HFFc6 (cell line): ENCODE measurements around the gene OGFOD3. TPM values are rescaled to one million over a fixed set of nuclear protein-coding genes. Genes with fewer than 3 reads are reported as not detected.

Source experiments
- DNase-seq: peaks from one replicate; pipeline ENCODE4 v3.0.0-alpha.2; 2018
- H3K27ac Mint-ChIP-seq: 2 replicates; pipeline ENCODE4 v1.8.0; 2020; ENCODE audit warnings: mild to moderate bottlenecking, mixed read lengths
- H3K27me3 Mint-ChIP-seq: 2 replicates; pipeline ENCODE4 v1.8.0; 2021; ENCODE audit warnings: mild to moderate bottlenecking, moderate library complexity, mixed read lengths; ENCODE audit not compliant: insufficient read depth
- H3K36me3 Mint-ChIP-seq: 2 replicates; pipeline ENCODE4 v1.8.0; 2021; ENCODE audit warnings: low read depth, mixed read lengths
- H3K4me1 Mint-ChIP-seq: 2 replicates; pipeline ENCODE4 v1.8.0; 2020; ENCODE audit warnings: low read depth, mixed read lengths
- H3K4me3 Mint-ChIP-seq: 2 replicates; pipeline ENCODE4 v1.8.0; 2020; ENCODE audit warnings: mild to moderate bottlenecking, moderate library complexity, mixed read lengths
- H3K9me3 Mint-ChIP-seq: 2 replicates; pipeline ENCODE4 v1.8.0; 2020; ENCODE audit warnings: mild to moderate bottlenecking, mixed read lengths
- total RNA-seq, 6 experiments: library from RNA; stranded (reverse); fragmentation: NEBNext Ultra II Directional; extraction: Animal tissue kit (Norgen Biotek cat#: 25700); gene quantifications; 2 replicates in 1 of 6; 3 replicates in 5 of 6; pipeline ENCODE4 v1.2.3, GENCODE V29; 2021
- TF ChIP-seq, protein P1 (sequence below): fragments of 200-600 bp; sonication (generic); IDR thresholded peaks from 2 replicates; pipeline ENCODE4 v1.5.0; 2021; ENCODE audit warnings: antibody characterized with exemption, mild to moderate bottlenecking

Gene OGFOD3
- total RNA-seq, 6 experiments from 2014 or later: 26.5 to 31.2 (median 27.9) TPM

- H3K4me1 Mint-ChIP-seq: peaks cover 18% of the 10 kb centered on the region
- peaks cover 20% of the 10 kb centered on the region for H3K27me3 Mint-ChIP-seq
- DNase-seq: no peak
- no peak overlapping the region for H3K4me3 Mint-ChIP-seq
- TF ChIP-seq, protein P1, sequence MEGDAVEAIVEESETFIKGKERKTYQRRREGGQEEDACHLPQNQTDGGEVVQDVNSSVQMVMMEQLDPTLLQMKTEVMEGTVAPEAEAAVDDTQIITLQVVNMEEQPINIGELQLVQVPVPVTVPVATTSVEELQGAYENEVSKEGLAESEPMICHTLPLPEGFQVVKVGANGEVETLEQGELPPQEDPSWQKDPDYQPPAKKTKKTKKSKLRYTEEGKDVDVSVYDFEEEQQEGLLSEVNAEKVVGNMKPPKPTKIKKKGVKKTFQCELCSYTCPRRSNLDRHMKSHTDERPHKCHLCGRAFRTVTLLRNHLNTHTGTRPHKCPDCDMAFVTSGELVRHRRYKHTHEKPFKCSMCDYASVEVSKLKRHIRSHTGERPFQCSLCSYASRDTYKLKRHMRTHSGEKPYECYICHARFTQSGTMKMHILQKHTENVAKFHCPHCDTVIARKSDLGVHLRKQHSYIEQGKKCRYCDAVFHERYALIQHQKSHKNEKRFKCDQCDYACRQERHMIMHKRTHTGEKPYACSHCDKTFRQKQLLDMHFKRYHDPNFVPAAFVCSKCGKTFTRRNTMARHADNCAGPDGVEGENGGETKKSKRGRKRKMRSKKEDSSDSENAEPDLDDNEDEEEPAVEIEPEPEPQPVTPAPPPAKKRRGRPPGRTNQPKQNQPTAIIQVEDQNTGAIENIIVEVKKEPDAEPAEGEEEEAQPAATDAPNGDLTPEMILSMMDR: no peak
- H3K27ac Mint-ChIP-seq: no peak overlapping the region
- H3K36me3 Mint-ChIP-seq: no peaks in the 10 kb centered on the region
- H3K9me3 Mint-ChIP-seq: no peaks in the 10 kb centered on the region
Observed at GRCh38 chr17:82353484-82353883, 64.9 kb downstream of the OGFOD3 start.

- H3K27ac Mint-ChIP-seq: no peak overlapping the region
- H3K27me3 Mint-ChIP-seq: peaks cover 20% of the 10 kb centered on the region
- peaks cover 15% of the 10 kb centered on the region for H3K4me1 Mint-ChIP-seq
- no peaks in the 10 kb centered on the region for H3K36me3 Mint-ChIP-seq
- no peak overlapping the region for H3K4me3 Mint-ChIP-seq
- peak; percentile 76 for DNase-seq
- no peaks in the 10 kb centered on the region for H3K9me3 Mint-ChIP-seq
- TF ChIP-seq, protein P1: peak; percentile 100
Observed at GRCh38 chr17:82351713-82352488, 66.5 kb downstream of the OGFOD3 start.

GRCh38 chr17:82351254-82351712 lies 67.1 kb downstream of the OGFOD3 start:
- DNase-seq: no peak
- TF ChIP-seq, protein P1: no peak
- Mint-ChIP-seq H3K4me3 (no peak overlapping the region), H3K36me3 (no peaks in the 10 kb centered on the region), H3K9me3 (no peaks in the 10 kb centered on the region), H3K27ac (no peak overlapping the region), H3K27me3 (peaks cover 19% of the 10 kb centered on the region), H3K4me1 (peaks cover 15% of the 10 kb centered on the region)

DNA sequence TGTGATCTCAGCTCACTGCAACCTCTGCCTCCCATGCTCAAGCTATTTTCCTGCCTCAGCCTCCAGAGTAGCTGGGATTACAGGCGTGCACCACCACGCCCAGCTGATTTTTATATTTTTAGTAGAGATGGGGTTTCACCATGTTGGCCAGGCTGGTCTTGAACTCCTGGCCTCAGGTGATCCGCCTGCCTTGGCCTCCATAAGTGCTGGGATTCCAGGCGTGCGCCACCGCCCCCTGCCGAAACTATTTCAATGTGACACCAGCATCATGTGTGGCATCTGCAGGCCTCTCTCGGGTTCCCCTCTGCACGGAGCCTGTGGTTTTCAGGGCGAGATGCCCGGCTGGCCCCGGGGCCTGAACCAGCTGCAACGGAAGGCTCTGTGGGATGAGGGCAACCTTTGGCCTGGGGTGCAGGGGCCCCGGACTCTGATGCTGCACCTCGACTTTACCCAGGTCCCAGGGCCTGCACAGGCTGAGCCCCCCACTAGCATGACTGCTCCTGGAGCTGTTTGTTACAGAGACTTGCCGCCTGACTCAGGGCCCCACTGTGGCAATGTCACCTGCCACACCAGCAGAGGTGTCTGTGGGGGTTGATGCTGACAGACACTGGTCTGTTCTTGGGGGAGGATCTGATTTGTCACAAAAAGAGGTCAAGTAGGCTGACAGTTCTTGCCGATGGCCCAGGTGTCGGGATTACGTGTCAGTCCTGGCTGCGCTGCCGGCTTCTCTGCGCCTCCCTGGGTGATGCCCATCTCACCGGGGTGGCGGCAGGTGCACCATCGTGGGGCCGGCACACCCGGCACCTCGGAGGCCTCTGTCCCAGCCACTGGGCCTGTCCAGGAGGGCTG lies 68.0 kb downstream of the OGFOD3 start:
- no peaks in the 10 kb centered on the region for H3K9me3 Mint-ChIP-seq
- peaks cover 21% of the 10 kb centered on the region for H3K27me3 Mint-ChIP-seq
- H3K27ac Mint-ChIP-seq: no peak overlapping the region
- DNase-seq: peak; percentile 23
- no peaks in the 10 kb centered on the region for H3K36me3 Mint-ChIP-seq
- no peak overlapping the region for H3K4me3 Mint-ChIP-seq
- H3K4me1 Mint-ChIP-seq: peaks cover 15% of the 10 kb centered on the region
- TF ChIP-seq, protein P1: peak; percentile 54; the same call in 1 of the 2 replicates

DNA sequence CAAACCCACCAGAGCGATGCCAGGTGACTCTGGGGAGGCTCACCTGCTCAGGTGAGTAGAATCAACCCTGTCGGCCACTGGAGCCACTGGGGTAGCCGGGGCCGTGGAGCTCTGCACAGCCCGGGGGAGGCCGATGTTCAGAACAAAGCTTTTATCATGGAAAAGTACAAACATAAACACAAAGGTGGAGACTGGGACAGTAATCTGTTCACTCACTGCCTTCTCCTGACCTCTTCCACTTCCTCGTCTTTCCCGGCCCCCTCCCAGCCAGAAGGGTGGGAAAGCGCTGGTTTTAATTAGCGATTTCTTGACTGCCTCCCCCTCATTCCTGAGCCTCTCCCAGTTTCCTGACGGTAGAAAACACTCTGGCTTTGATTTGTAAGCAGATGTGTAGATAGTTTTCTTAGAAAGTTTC lies 69.1 kb downstream of the OGFOD3 start:
- Mint-ChIP-seq H3K4me3 (peak overlapping the region; percentile 58), H3K36me3 (no peaks in the 10 kb centered on the region), H3K4me1 (peaks cover 15% of the 10 kb centered on the region), H3K27me3 (peaks cover 21% of the 10 kb centered on the region), H3K27ac (no peak overlapping the region), H3K9me3 (no peaks in the 10 kb centered on the region)
- TF ChIP-seq, protein P1: no peak
- DNase-seq: no peak
